ENCODE data around the gene NSD1. TPM values are rescaled to one million over a fixed set of nuclear protein-coding genes. Genes with fewer than 3 reads are reported as not detected.

Gene NSD1
- polyA plus RNA-seq, 1 donor (not counting 4 experiments of a cell fraction or from before 2014, with no cell fraction given): 13.6 TPM

- Histone ChIP-seq H3K9me3 (ENCODE audit: control insufficient read depth, low read depth, low read length) (no peaks in the 10 kb centered on the region), H3K9me1 (ENCODE audit: control insufficient read depth, extremely low read depth, insufficient read depth, low read length) (no peaks in the 10 kb centered on the region), H2AFZ (ENCODE audit: control insufficient read depth, low read length) (no peak overlapping the region), H3K79me2 (ENCODE audit: control insufficient read depth, insufficient read depth, low read length) (peaks cover 22% of the 10 kb centered on the region), H3K4me3 (ENCODE audit: control insufficient read depth in 2 of 3, extremely low read depth in 1 of 3, insufficient read depth in 2 of 3, low read depth in 1 of 3, low read length in 3 of 3) (no peak overlapping the region), H3K4me2 (ENCODE audit: control insufficient read depth, extremely low read depth, insufficient read depth, low read depth, low read length) (no peak overlapping the region), H3K9ac (ENCODE audit: control insufficient read depth, extremely low read depth, insufficient read depth, low read length) (no peak overlapping the region), H3K36me3 (ENCODE audit: control insufficient read depth in 2 of 2, extremely low read depth in 1 of 2, insufficient read depth in 2 of 2, low read length in 2 of 2) (peaks cover 34 to 35% of the 10 kb centered on the region in 2 experiments), H3K4me1 (ENCODE audit: control insufficient read depth, extremely low read depth, insufficient read depth, low read length) (no peaks in the 10 kb centered on the region), H3K27me3 (ENCODE audit: control insufficient read depth, extremely low read depth, insufficient read depth, low read length) (no peaks in the 10 kb centered on the region), H4K20me1 (ENCODE audit: control insufficient read depth, extremely low read depth, insufficient read depth, low read length) (peaks cover 4% of the 10 kb centered on the region), H3K27ac (ENCODE audit: control insufficient read depth, insufficient read depth, low read length) (no peak overlapping the region)
- TF ChIP-seq, protein P1, sequence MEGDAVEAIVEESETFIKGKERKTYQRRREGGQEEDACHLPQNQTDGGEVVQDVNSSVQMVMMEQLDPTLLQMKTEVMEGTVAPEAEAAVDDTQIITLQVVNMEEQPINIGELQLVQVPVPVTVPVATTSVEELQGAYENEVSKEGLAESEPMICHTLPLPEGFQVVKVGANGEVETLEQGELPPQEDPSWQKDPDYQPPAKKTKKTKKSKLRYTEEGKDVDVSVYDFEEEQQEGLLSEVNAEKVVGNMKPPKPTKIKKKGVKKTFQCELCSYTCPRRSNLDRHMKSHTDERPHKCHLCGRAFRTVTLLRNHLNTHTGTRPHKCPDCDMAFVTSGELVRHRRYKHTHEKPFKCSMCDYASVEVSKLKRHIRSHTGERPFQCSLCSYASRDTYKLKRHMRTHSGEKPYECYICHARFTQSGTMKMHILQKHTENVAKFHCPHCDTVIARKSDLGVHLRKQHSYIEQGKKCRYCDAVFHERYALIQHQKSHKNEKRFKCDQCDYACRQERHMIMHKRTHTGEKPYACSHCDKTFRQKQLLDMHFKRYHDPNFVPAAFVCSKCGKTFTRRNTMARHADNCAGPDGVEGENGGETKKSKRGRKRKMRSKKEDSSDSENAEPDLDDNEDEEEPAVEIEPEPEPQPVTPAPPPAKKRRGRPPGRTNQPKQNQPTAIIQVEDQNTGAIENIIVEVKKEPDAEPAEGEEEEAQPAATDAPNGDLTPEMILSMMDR (optimal IDR thresholded peaks at IDR 0.05 in 1 of 3, IDR thresholded peaks at IDR 0.05 in 1 of 3, conservative IDR thresholded peaks at IDR 0.05 in 1 of 3; ENCODE audit: extremely low read depth in 1 of 3, insufficient read depth in 2 of 3, low read length in 3 of 3): no peak
- TF ChIP-seq EZH2 (IDR thresholded peaks at IDR 0.05; ENCODE audit: low read length): no peak
- no peak for FAIRE-seq
- dilution Hi-C loops (cut with MboI; ENCODE audit: extremely low pct_ligation_motif_present, low sequenced_read_pairs): no loop called here
- DNase-seq (ENCODE audit: low read depth, low spot score): no peak
Measured at GRCh38 chr5:177336603-177337494, 203.3 kb downstream of the NSD1 start.

DNA sequence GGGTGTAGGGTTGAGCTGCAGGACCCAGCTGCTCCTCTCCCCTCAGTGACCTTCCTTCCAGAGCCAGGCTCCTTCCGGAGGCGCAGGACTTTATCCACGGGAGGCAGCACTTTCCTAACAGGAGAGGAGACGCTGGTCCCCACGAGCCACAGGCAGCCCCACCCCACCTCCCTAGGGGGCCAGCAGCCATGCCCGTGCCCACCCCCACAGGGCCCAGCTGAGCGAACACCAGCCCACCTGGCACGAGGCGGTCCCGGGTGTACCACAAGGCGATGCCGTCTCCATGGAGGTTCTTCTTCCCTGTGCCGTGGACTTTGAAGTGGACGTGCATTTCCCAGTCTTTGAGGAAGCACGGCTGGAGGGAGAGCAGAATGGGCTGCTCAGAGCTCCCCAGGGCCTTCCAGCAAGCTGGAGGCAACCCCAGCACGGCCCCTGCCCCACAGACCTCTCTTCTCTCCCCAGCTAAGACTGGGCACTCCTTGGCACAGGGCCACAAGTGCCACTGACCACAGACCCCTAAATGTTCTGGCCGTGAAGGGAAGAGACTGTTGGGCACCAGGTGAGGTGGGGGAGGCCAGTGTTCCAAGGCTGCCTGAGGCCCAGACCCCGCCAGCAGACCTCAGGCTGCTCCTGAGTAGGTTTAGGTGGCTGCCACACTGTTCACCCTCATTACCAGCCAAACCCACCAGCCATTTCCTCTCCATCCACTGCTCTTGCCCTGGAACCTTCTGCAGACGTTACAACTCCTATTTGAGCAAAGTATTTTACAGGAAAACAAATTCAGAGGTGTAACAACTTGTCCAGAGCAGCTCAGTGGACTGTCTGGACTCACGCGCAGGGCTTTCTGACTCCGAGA is 204.9 kb downstream of the NSD1 start:
- Histone ChIP-seq H3K4me1 (ENCODE audit: control insufficient read depth, extremely low read depth, insufficient read depth, low read length) (no peaks in the 10 kb centered on the region), H3K4me3 (ENCODE audit: control insufficient read depth in 2 of 3, extremely low read depth in 1 of 3, insufficient read depth in 2 of 3, low read depth in 1 of 3, low read length in 3 of 3) (no peak overlapping the region), H3K9me1 (ENCODE audit: control insufficient read depth, extremely low read depth, insufficient read depth, low read length) (no peaks in the 10 kb centered on the region), H4K20me1 (ENCODE audit: control insufficient read depth, extremely low read depth, insufficient read depth, low read length) (peaks cover 4% of the 10 kb centered on the region), H3K79me2 (ENCODE audit: control insufficient read depth, insufficient read depth, low read length) (peaks cover 33% of the 10 kb centered on the region), H3K9ac (ENCODE audit: control insufficient read depth, extremely low read depth, insufficient read depth, low read length) (no peak overlapping the region), H3K27ac (ENCODE audit: control insufficient read depth, insufficient read depth, low read length) (no peak overlapping the region), H3K4me2 (ENCODE audit: control insufficient read depth, extremely low read depth, insufficient read depth, low read depth, low read length) (no peak overlapping the region), H3K36me3 (ENCODE audit: control insufficient read depth in 2 of 2, extremely low read depth in 1 of 2, insufficient read depth in 2 of 2, low read length in 2 of 2) (peaks cover 30% of the 10 kb centered on the region in 2 experiments), H3K9me3 (ENCODE audit: control insufficient read depth, low read depth, low read length) (no peaks in the 10 kb centered on the region), H2AFZ (ENCODE audit: control insufficient read depth, low read length) (no peak overlapping the region), H3K27me3 (ENCODE audit: control insufficient read depth, extremely low read depth, insufficient read depth, low read length) (no peaks in the 10 kb centered on the region)
- DNase-seq (ENCODE audit: low read depth, low spot score) (no peak), FAIRE-seq (no peak)
- TF ChIP-seq, protein P1 (optimal IDR thresholded peaks at IDR 0.05 in 1 of 3, IDR thresholded peaks at IDR 0.05 in 1 of 3, conservative IDR thresholded peaks at IDR 0.05 in 1 of 3; ENCODE audit: extremely low read depth in 1 of 3, insufficient read depth in 2 of 3, low read length in 3 of 3): no peak
- no peak for TF ChIP-seq EZH2 (IDR thresholded peaks at IDR 0.05; ENCODE audit: low read length)
- dilution Hi-C loops (cut with MboI; ENCODE audit: extremely low pct_ligation_motif_present, low sequenced_read_pairs): no loop called here

Measured in keratinocyte (primary cell).